Activated CD8-positive, alpha-beta T cell treated with anti-CD3 and anti-CD28 coated beads for 36 hours (primary cell): ENCODE measurements around the gene DTNBP1. TPM values are rescaled to one million over a fixed set of nuclear protein-coding genes. Genes with fewer than 3 reads are reported as not detected.

Source experiments
- ATAC-seq: fragments of 200-7000 bp; cut with Tn5 transposase; one replicate; pipeline ENCODE4 v1.10.0; 2021; ENCODE audit warnings: mild to moderate bottlenecking, moderate library complexity
- CTCF ChIA-PET: fragments of 350-600 bp; sonication (Branson Sonifier 250); formaldehyde crosslinking; loops from one replicate; lab custom pipeline; 2021; ENCODE audit warnings: antibody characterized with exemption; lab: Charles Lee
- POLR2A ChIA-PET: fragments of 350-600 bp; sonication (Branson Sonifier 250); formaldehyde crosslinking; loops from one replicate; lab custom pipeline; 2021; ENCODE audit warnings: antibody characterized with exemption; lab: Charles Lee
- DNase-seq: peaks from one replicate; pipeline ENCODE4 v3.0.0-alpha.2; 2020
- H3K27ac Mint-ChIP-seq: one replicate; pipeline ENCODE4 v1.8.0; 2021; ENCODE audit warnings: mild to moderate bottlenecking, mixed read lengths
- H3K27me3 Mint-ChIP-seq: one replicate; pipeline ENCODE4 v1.8.0; 2021; ENCODE audit warnings: mixed read lengths
- H3K36me3 Mint-ChIP-seq: one replicate; pipeline ENCODE4 v1.8.0; 2021; ENCODE audit warnings: low read depth, mixed read lengths
- H3K4me1 Mint-ChIP-seq: one replicate; pipeline ENCODE4 v1.8.0; 2021; ENCODE audit warnings: low read depth, mixed read lengths
- H3K4me3 Mint-ChIP-seq: one replicate; pipeline ENCODE4 v1.8.0; 2021; ENCODE audit warnings: mild to moderate bottlenecking, moderate library complexity, mixed read lengths
- H3K9me3 Mint-ChIP-seq: one replicate; pipeline ENCODE4 v1.8.0; 2021; ENCODE audit warnings: mixed read lengths
- intact Hi-C: fragments of 100-400 bp; cut with micrococcal nuclease; formaldehyde crosslinking; loops from one replicate; pipeline ENCODE4 v1.10.0; 2022
- total RNA-seq, 2 experiments: library from RNA; stranded (reverse); gene quantifications; one replicate each; pipeline ENCODE4 v1.2.3, GENCODE V29; 2021
- TF ChIP-seq, protein P1 (sequence below): fragments of 200-600 bp; IDR thresholded peaks from one replicate; pipeline ENCODE4 v1.8.0; 2022; ENCODE audit warnings: antibody characterized with exemption, mild to moderate bottlenecking

DTNBP1 gene
- total RNA-seq, 2 experiments from 2014 or later: 12.6 to 14.6 TPM

DNA sequence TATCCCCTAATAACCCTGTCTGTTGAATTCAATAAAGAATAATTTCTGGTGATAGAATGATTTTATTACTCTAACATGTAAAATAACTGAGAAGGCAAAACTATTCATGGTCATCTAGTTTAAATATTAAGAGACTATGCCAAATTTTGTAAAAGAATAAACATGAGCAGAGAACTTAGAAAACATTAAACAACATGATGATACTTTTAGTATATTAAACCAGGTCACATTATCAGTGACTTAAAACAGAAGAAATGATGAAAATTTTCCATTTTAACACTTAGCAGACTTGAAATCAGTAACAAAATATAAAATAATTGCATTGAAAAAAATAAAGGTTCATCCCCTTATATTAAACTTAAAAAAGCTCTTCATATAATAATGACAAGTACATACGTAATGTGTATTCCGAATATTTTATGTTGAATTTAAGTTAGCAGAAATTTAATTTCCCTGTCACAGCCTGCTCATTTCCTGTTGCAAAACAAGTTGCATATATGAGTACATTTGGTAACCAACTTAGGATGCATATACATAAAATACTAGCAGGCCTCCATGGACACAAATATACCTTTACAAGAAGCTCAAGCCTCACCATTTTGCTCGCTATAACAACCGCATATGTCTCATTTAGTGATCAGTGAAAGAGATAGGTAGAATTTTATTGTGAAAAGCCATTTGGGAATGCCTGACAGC is 40.6 kb downstream of the DTNBP1 start:
- ATAC-seq: no peak
- Mint-ChIP-seq H3K27me3 (no peaks in the 10 kb centered on the region), H3K27ac (peak overlapping the region; percentile 29), H3K36me3 (peaks cover 16% of the 10 kb centered on the region), H3K4me3 (no peak overlapping the region), H3K4me1 (peaks cover 54% of the 10 kb centered on the region), H3K9me3 (no peaks in the 10 kb centered on the region)
- CTCF ChIA-PET: interaction anchor here (1.1 to 5.6 kb wide), 9 partner anchors 8 to 962 kb away, joined by 3 to 39 read pairs (median 9); no protein-coding TSS in a partner anchor
- POLR2A ChIA-PET: no interaction called here
- DNase-seq: no peak
- intact Hi-C loops: loop anchor here (5.0 kb wide), 2 partner anchors 100 to 375 kb away; partner anchors contain the start of gene JARID2
- TF ChIP-seq, protein P1, sequence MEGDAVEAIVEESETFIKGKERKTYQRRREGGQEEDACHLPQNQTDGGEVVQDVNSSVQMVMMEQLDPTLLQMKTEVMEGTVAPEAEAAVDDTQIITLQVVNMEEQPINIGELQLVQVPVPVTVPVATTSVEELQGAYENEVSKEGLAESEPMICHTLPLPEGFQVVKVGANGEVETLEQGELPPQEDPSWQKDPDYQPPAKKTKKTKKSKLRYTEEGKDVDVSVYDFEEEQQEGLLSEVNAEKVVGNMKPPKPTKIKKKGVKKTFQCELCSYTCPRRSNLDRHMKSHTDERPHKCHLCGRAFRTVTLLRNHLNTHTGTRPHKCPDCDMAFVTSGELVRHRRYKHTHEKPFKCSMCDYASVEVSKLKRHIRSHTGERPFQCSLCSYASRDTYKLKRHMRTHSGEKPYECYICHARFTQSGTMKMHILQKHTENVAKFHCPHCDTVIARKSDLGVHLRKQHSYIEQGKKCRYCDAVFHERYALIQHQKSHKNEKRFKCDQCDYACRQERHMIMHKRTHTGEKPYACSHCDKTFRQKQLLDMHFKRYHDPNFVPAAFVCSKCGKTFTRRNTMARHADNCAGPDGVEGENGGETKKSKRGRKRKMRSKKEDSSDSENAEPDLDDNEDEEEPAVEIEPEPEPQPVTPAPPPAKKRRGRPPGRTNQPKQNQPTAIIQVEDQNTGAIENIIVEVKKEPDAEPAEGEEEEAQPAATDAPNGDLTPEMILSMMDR: no peak

DNA sequence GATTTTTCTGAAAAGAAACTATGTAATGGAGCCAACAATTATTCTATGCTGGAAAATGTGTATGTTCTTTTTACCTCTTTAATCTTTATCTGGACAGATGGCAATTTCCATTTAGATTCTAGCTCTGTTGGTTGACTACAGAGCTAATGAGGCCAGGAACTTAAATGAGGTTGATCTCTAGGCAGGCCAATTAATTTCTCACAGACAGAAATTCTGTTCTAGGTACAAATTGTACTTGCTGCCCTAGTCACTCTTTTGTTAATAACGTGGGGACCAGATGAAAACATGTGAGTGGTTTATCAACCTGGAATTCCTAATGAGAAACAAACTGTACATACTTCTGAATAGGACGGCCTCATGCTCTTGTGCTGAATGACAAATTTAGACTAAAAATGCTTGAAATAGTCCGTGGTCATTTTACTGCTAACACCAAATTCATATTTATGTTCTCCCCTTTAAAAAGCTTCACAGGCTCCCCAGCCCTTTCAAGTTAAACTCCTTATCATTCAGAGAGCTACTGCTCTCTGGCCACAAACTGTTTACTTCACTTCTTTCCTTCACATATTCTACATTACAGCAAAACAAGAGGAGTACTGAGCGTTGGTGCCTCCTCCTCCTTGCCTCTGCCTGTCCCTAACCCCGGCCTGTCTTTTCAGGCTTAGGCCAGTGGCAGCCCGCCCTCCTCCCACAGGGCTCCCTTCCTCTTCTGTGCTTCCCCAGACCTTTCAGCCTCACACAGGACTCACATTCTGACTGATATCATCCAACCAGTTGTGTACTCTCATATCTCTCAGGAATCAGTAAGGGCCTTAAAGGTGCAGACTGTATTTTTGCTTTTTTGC is 41.4 kb downstream of the DTNBP1 start:
- no peaks in the 10 kb centered on the region for H3K9me3 Mint-ChIP-seq
- TF ChIP-seq, protein P1: no peak
- H3K36me3 Mint-ChIP-seq: peaks cover 10% of the 10 kb centered on the region
- H3K4me1 Mint-ChIP-seq: peaks cover 53% of the 10 kb centered on the region
- DNase-seq (peak; percentile 50), ATAC-seq (peak; percentile 83)
- H3K27me3 Mint-ChIP-seq: no peaks in the 10 kb centered on the region
- intact Hi-C loops: loop anchor here (5.0 kb wide), 2 partner anchors 99 to 374 kb away; partner anchors contain the start of gene JARID2
- peak overlapping the region; percentile 29 for H3K27ac Mint-ChIP-seq
- ChIA-PET POLR2A (no interaction called here), CTCF (interaction anchor here (0.9 to 5.6 kb wide), 3 partner anchors 9 to 1477 kb away, joined by 3 to 39 read pairs (median 4); no protein-coding TSS in a partner anchor)
- H3K4me3 Mint-ChIP-seq: no peak overlapping the region

DNA sequence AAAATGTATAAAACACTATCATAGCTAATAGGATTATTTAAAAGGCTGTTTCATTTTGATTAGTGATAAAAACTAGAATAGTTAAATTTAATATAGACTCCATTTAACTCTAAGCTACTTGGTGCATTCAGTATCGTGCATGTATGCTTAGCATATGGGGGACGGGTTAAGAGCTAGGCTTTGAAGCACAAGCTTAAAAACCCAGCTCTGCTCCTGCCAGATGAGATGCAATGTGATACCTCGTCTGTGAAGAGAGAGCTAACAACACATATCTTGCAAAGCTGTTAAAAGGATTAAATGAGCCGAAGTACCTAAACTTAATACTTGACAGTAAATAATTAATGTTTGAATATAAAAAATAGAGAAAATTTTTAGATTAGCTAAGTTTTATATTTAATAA is 42.2 kb downstream of the DTNBP1 start:
- DNase-seq: no peak
- Mint-ChIP-seq H3K4me1 (peaks cover 52% of the 10 kb centered on the region), H3K27me3 (no peaks in the 10 kb centered on the region), H3K36me3 (peaks cover 8% of the 10 kb centered on the region), H3K4me3 (no peak overlapping the region), H3K9me3 (no peaks in the 10 kb centered on the region), H3K27ac (no peak overlapping the region)
- ChIA-PET CTCF (interaction anchor here (0.6 to 5.6 kb wide), 5 partner anchors 10 to 1641 kb away, joined by 3 to 39 read pairs (median 3); no protein-coding TSS in a partner anchor), POLR2A (no interaction called here)
- ATAC-seq: no peak
- TF ChIP-seq, protein P1: no peak
- intact Hi-C loops: loop anchor here (5.0 kb wide), 2 partner anchors 98 to 373 kb away; partner anchors contain the start of gene JARID2

DNA sequence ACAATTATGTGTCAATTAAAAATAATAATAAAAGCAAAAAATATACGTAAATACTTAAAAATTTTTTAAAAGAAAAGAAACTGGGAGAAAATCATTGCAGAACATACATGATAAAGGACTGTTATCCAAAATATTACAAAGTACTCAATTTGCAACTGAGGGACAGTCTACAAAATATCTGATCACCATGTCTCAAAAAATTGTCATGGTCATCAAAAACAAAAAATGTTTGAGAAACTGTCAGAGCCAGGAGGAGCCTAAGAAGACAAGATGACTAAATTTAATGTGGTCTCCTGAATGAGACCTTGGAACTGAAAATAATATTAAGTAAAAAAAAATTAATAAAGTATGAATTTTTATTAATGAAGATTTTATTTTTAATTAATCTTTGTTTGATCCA is 43.5 kb downstream of the DTNBP1 start:
- DNase-seq: no peak
- H3K27me3 Mint-ChIP-seq: no peaks in the 10 kb centered on the region
- intact Hi-C loops: no loop called here
- H3K4me1 Mint-ChIP-seq: peaks cover 45% of the 10 kb centered on the region
- ChIA-PET CTCF (interaction anchor here (0.8 kb wide), 1 partner anchor 38 kb away, joined by 3 read pairs; no protein-coding TSS in a partner anchor), POLR2A (no interaction called here)
- H3K36me3 Mint-ChIP-seq: peaks cover 16% of the 10 kb centered on the region
- TF ChIP-seq, protein P1: no peak
- ATAC-seq: no peak
- no peak overlapping the region for H3K27ac Mint-ChIP-seq
- no peak overlapping the region for H3K4me3 Mint-ChIP-seq
- no peaks in the 10 kb centered on the region for H3K9me3 Mint-ChIP-seq
